CD4-positive, alpha-beta T cell treated with Interleukin-2 at 100 ng/mL for 4 hours (primary cell): ENCODE results near the gene SMG6.
A peak's percentile ranks its signal among the peaks of the same experiment; 100 is the strongest.

Source experiments
- DNase-seq: peaks from one replicate; pipeline ENCODE4 v3.0.0-alpha.2; 2020; ENCODE audit warnings: low spot score

Gene SMG6

GRCh38 chr17:2060681-2061440, 242.7 kb downstream of the SMG6 start:
- no peak for DNase-seq

- no peak for DNase-seq
These were observed 243.3 kb downstream of the SMG6 start for GRCh38 chr17:2060385-2060658.

DNA sequence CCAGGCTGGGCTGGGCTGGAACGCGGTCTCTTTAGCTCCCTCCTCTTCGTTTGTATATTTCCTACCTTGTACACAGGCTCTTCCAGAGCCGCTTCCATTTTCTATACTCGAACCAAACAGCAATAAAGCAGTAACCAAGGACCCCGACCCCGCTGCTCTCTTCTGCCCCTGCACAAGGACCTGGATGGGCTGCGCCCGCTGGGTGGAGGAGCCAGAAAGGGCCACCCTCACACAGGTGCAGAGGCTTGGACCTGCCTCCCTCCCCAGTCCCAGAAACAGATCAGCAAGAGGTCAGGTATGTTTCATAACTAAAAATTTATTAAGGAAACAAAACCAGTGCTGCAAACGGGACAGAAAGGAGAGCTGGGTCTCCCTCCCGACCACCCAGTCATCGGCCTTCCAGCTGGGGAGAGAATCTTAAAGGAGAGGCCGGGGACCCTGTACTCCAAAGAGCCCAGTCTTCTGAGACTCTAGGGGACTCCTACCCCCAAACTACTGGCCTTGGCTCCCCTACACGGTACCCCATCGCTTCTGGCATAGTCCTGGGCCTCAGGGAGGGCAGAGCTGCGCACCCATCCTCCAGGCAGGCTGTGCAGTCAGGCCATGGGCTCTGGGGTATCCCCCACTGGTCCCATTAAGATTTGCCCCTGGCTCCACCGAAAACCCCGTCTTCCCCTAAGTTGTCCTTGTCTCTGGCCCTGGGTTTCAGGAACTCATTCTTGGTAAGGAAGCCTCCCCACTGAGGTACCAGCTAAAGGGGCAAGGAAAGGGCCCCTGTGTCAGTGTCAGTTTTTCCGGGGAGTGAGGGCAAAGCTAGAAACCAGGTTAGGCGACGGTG, 243.8 kb downstream of the SMG6 start:
- no peak for DNase-seq

DNA sequence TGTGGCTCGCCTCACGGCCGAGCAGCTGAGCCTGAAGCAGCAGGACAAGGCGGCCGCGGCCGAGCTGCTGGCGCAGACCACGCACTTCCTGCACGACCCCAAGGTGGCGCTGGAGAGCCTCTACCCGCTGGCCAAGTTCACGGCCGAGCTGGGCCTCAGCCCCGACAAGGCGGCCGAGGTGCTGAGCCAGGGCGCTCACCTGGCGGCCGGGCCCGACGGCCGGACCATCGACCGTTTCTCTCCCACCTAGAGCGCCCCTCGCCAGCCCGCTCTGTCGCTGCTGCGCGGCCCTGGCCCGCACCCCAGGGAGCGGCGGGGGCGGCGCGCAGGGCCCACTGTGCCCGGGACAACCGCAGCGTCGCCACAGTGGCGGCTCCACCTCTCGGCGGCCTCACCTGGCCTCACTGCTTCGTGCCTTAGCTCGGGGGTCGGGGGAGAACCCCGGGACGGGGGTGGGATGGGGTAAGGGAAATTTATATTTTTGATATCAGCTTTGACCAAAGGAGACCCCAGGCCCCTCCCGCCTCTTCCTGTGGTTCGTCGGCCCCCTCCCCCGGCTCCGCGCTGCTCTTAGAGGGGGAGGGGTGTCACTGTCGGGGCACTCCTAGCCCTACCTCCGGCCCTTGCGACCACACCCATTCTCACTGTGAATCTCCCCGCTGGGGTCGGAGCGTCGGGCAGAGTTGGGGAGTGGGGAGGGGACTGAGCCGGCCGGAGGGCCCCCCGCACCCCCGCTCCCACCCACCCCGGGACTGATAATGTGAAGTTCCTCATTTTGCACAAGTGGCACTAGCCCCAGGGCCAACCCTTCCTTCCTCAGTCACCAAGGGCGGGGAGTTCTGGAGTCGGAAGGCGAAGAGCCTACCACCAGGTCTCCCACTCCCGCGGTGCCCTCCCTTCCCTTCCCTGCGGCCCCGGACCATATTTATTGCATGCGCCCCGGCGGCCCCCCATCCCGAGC, 244.7 kb downstream of the SMG6 start:
- peak; percentile 60 for DNase-seq

GRCh38 chr17:2057760-2058585, 245.6 kb downstream of the SMG6 start:
- DNase-seq, result no peak

DNA sequence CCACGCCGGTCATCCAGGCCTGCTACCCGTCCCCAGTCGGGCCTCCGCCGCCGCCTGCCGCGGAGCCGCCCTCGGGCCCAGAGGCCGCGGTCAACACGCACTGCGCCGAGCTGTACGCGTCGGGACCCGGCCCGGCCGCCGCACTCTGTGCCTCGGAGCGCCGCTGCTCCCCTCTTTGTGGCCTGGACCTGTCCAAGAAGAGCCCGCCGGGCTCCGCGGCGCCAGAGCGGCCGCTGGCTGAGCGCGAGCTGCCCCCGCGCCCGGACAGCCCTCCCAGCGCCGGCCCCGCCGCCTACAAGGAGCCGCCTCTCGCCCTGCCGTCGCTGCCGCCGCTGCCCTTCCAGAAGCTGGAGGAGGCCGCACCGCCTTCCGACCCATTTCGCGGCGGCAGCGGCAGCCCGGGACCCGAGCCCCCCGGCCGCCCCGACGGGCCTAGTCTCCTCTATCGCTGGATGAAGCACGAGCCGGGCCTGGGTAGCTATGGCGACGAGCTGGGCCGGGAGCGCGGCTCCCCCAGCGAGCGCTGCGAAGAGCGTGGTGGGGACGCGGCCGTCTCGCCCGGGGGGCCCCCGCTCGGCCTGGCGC, 246.3 kb downstream of the SMG6 start:
- no peak for DNase-seq

GRCh38 chr17:2056206-2057174, 247.1 kb downstream of the SMG6 start:
- peak; percentile 57 for DNase-seq

DNA sequence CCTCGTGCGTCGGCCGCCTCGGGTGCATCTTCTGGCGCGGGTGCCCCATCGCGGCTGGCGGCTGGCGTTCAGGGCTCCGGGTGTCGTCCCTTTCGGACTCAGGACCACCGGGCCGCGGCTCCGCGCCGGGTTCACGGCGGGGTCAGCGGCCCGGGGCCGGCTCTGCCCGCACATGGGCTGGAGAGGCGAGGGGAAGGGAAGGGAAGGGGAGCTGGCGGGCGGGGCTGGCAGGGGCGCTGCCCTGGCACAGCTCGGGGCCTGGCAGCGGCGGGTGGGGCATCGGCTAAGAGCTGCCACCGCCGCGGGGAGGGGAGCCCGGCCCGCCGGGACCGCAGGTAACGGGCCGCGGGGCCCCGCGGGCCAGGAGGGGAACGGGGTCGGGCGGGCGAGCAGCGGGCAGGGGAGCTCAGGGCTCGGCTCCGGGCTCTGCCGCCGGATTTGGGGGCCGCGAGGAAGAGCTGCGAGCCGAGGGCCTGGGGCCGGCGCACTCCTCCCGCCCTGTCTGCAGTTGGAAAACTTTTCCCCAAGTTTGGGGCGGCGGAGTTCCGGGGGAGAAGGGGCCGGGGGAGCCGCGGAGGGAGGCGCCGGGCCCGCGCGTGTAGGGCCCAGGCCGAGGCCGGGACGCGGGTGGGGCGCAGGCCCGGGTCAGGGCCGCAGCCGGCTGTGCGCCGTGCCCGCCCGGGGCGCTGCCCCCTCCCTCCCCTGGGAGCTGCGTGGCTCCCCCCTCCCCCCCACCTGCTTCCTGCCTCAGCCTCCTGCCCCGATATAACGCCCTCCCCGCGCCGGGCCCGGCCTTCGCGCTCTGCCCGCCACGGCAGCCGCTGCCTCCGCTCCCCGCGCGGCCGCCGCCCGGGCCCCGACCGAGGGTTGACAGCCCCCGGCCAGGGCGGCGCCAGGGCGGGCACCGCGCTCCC, 248.0 kb downstream of the SMG6 start:
- no peak for DNase-seq

- peak; percentile 79 for DNase-seq
These were observed 248.9 kb downstream of the SMG6 start, which contains the start of gene HIC1 for GRCh38 chr17:2054512-2055291. Gene HIC1 (plus strand): TSS chr17:2055103. CDS start chr17:2056691, 1,588 bp downstream.

GRCh38 chr17:2054262-2054511, 249.4 kb downstream of the SMG6 start:
- no peak for DNase-seq

DNA sequence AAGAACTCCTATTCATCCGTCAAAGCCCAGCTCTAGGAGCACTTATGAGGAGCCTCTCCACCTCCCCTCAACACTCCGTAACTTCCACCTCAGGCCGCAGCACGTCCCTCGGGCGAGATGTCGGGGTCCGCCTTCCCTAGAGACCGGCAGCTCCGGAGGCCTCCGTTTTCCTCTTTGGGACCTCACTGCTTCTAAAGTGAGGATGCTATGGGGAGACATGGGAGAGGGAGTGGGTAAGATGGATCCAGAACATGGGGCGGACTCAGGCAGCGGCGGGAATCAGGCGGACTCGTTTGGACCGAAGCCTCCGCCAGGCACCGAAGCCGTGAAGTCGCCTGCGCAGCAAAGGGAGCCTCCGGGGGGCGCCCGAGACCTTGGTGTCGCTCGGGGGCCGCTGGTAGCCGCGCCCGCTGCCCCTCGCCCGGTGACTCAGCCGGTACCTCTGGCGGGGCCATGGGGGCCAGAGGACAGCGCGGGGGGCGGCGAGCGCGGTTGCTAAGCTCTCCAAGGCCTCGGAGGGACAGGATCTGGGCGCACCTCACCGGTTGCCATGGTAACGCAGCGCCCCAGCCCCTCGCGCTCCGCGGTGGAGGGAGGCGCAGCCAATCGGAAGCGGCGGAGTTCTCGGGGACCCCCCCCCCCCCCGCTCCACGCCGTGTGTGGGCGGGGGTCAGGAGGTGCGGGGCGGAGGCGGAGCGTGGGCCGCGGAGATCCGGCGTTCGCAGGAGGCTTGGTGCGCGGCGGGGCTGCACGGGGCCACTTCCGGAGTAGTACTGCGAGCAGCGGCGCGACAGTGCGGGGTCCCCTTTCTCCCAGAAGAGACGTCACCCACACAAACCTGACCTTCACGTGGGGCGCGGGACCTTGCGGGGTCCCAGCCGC, 250.0 kb downstream of the SMG6 start:
- DNase-seq, result peak; percentile 75

- DNase-seq, result no peak
These were observed 251.5 kb downstream of the SMG6 start for GRCh38 chr17:2051933-2052559.

DNA sequence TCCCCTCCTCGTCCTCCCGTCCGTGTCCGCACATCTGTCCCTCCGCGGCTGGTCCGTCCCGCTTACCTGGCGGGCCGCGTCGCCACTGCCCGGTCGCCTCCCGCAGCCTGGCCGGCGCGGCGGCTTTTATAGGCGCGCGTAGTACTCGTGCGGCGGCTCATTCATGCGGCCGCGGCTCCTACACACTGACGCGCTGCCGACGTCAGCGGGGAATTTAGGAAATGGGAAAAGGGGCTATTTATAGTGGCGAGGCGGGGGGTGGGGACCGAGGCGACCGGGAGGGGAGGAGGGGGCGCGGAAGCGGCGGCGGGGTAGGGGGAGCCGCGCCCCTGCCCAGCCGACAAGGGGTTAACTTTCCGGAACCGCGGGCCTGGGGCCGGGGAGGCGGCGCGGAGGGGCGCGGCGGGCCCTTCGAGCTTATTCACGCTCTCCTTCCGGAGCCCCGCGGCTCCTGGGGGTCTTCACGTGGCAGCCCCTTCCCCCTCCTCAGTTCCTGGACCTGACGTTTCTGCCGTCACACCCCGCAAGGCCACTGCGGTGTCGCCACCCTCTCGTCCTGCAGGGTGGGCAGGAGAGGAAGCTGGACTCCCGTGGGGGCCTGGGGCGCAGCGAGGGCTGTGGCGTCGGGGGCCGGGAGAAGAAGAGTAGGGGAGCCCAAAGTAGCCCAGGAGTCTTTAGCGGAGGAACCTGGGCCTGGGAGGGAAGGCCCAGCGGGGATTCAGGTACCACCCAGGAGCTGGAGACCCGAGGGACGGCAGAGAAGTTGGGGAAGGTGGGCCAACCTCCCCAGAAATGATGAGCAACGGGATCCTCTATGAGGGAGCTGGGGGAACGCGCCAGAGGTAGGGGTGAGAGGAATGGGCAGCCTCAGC, 252.3 kb downstream of the SMG6 start:
- DNase-seq, result no peak

DNA sequence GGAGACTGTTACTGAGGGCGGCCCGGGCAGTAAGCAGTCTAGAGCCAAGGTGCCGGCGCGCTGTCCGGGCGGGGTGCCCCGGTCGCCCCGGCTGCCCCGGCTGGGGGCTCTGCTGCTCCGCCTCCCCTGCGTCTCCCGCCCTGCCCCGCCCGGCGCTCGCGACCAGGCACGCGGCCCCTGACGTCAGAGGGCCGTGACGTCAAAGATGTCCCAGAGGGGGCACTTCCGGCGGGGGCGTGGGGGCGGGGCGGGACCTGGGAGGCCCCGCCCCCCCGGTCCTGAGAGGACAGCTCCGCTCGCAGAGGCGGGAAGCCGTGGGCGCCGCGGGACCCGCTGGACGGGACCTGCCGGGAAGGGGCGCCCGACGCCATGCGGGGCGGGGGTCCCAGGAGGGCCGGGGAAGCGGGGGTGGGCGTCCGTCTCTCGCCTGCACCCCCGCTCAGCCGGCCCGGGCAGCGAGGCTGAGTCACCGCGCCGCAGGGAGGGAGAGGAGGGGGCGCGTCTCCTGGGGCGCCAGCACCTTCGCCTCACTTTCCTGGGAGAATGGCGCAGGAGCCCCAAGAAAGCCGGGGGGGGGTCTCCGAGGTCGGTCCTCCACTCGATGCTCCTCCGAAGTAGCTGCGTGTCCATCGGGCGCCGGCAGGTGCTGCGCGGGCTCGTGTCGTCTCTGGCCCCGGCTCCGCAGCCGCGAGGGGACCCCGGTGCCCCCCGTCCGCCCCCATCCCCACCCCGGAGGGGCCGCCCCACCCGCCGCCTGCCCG, 253.1 kb downstream of the SMG6 start:
- DNase-seq, result peak; percentile 68
